AG09309 (cell line): Measurements from ENCODE around the gene DENND5A.
A peak's percentile ranks its signal among the peaks of the same experiment; 100 is the strongest.
"Not testable (repeated sequence)": the region's sequence is repeated elsewhere in the genome, so short reads cannot be mapped to it uniquely, and the experiment has no call there.

Experiments used
- DNase-seq: peaks from one replicate; pipeline ENCODE4 v3.0.0-alpha.2; 2010; ENCODE audit warnings: low read depth
- H3K4me3 ChIP-seq: 2 replicates; pipeline ENCODE4 v1.5.1; 2011; ENCODE audit warnings: mild to moderate bottlenecking, low read depth, low read length, moderate library complexity; ENCODE audit not compliant: control insufficient read depth
- CTCF ChIP-seq: IDR thresholded peaks from 2 replicates; pipeline ENCODE4 v1.5.1; 2011; ENCODE audit warnings: mild to moderate bottlenecking, low read depth, low read length, inconsistent platforms; ENCODE audit not compliant: insufficient read depth, control insufficient read depth; ENCODE audit errors: missing control alignments

The DENND5A gene

GRCh38 chr11:9264316-9265210, 587 bp downstream of the DENND5A start:
- DNase-seq, result peak; percentile 52
- no peak for TF ChIP-seq CTCF
- peak overlapping the region; percentile 85 for H3K4me3 ChIP-seq

- no peak for TF ChIP-seq CTCF
- DNase-seq, result no peak
- H3K4me3 ChIP-seq, result peak overlapping the region; percentile 85
These were observed 1.3 kb downstream of the DENND5A start for GRCh38 chr11:9263840-9264315.

- not testable (repeated sequence) for H3K4me3 ChIP-seq, DNase-seq
These were observed 4.4 kb downstream of the DENND5A start for GRCh38 chr11:9260838-9261146.

- peak; percentile 31 for TF ChIP-seq CTCF
- no peak for DNase-seq
- no peak overlapping the region for H3K4me3 ChIP-seq
These were observed 4.9 kb downstream of the DENND5A start for GRCh38 chr11:9259981-9260837.

- H3K4me3 ChIP-seq, DNase-seq: not testable (repeated sequence)
These were observed 6.9 kb downstream of the DENND5A start for GRCh38 chr11:9258279-9258678.

- DNase-seq, result peak; percentile 32
- TF ChIP-seq CTCF, result no peak
- no peak overlapping the region for H3K4me3 ChIP-seq
These were observed 10.7 kb downstream of the DENND5A start for GRCh38 chr11:9254416-9254815.

- no peak for TF ChIP-seq CTCF
- DNase-seq, result no peak
- H3K4me3 ChIP-seq, result no peak overlapping the region
These were observed 12.1 kb downstream of the DENND5A start for GRCh38 chr11:9253086-9253485.
